Measurements from ENCODE around the gene INSYN1.
"Not testable (repeated sequence)": the region's sequence is repeated elsewhere in the genome, so short reads cannot be mapped to it uniquely, and the experiment has no call there.

Gene INSYN1

GRCh38 chr15:73753250-73754130 lies at the start of gene INSYN1:
TSS of gene INSYN1 (minus strand) at chr15:73753351. CDS start at chr15:73751130, 2,221 bp downstream.
- no peak for TF ChIP-seq ZNF274 (IDR thresholded peaks at IDR 0.05; ENCODE audit: low read depth, low read length)
- no peak within 1 kb of the TSS; the same call in 1 of the 2 replicates for H3K4me3 ChIP-seq (ENCODE audit: low read length)

- TF ChIP-seq ZNF274 (IDR thresholded peaks at IDR 0.05; ENCODE audit: low read depth, low read length): no peak
- no peak overlapping the region for H3K4me3 ChIP-seq (ENCODE audit: low read length)
These were observed 49.4 kb upstream of the INSYN1 start for GRCh38 chr15:73802431-73803041.

- no peak overlapping the region for H3K4me3 ChIP-seq (ENCODE audit: low read length)
- TF ChIP-seq ZNF274 (IDR thresholded peaks at IDR 0.05; ENCODE audit: low read depth, low read length): no peak
These were observed 47.7 kb upstream of the INSYN1 start for GRCh38 chr15:73800662-73801345.

- no peak for TF ChIP-seq ZNF274 (IDR thresholded peaks at IDR 0.05; ENCODE audit: low read depth, low read length)
These were observed 46.3 kb upstream of the INSYN1 start for GRCh38 chr15:73799466-73799865.

GRCh38 chr15:73797366-73798158 lies 44.4 kb upstream of the INSYN1 start:
- no peak for TF ChIP-seq ZNF274 (IDR thresholded peaks at IDR 0.05; ENCODE audit: low read depth, low read length)
- no peak overlapping the region for H3K4me3 ChIP-seq (ENCODE audit: low read length)

More at GRCh38 chr15:73799466-73799865, 46.3 kb upstream of the INSYN1 start:
- no peak overlapping the region for H3K4me3 ChIP-seq (ENCODE audit: low read length)

GRCh38 chr15:73796331-73796831 lies 43.2 kb upstream of the INSYN1 start:
- no peak for TF ChIP-seq ZNF274 (IDR thresholded peaks at IDR 0.05; ENCODE audit: low read depth, low read length)
- no peak overlapping the region for H3K4me3 ChIP-seq (ENCODE audit: low read length)

- TF ChIP-seq ZNF274 (IDR thresholded peaks at IDR 0.05; ENCODE audit: low read depth, low read length): no peak
- H3K4me3 ChIP-seq (ENCODE audit: low read length): no peak overlapping the region
These were observed 41.4 kb upstream of the INSYN1 start for GRCh38 chr15:73794443-73795133.

- not testable (repeated sequence) for H3K4me3 ChIP-seq (ENCODE audit: low read length)
These were observed 39.9 kb upstream of the INSYN1 start for GRCh38 chr15:73792899-73793541.

GRCh38 chr15:73792415-73792814 lies 39.3 kb upstream of the INSYN1 start:
- TF ChIP-seq ZNF274 (IDR thresholded peaks at IDR 0.05; ENCODE audit: low read depth, low read length): no peak
- no peak overlapping the region for H3K4me3 ChIP-seq (ENCODE audit: low read length)

- H3K4me3 ChIP-seq (ENCODE audit: low read length): no peak overlapping the region
- TF ChIP-seq ZNF274 (IDR thresholded peaks at IDR 0.05; ENCODE audit: low read depth, low read length): no peak
These were observed 36.5 kb upstream of the INSYN1 start for GRCh38 chr15:73789521-73790240.

- no peak for TF ChIP-seq ZNF274 (IDR thresholded peaks at IDR 0.05; ENCODE audit: low read depth, low read length)
- no peak overlapping the region for H3K4me3 ChIP-seq (ENCODE audit: low read length)
These were observed 34.5 kb upstream of the INSYN1 start for GRCh38 chr15:73787621-73788020.

- no peak for TF ChIP-seq ZNF274 (IDR thresholded peaks at IDR 0.05; ENCODE audit: low read depth, low read length)
- no peak overlapping the region for H3K4me3 ChIP-seq (ENCODE audit: low read length)
These were observed 33.4 kb upstream of the INSYN1 start for GRCh38 chr15:73786538-73786937.

- not testable (repeated sequence) for H3K4me3 ChIP-seq (ENCODE audit: low read length)
These were observed 32.3 kb upstream of the INSYN1 start for GRCh38 chr15:73785256-73786014.

Data from GM08714 (cell line).